Measurements from ENCODE around the gene NDFIP1. TPM values are rescaled to one million over a fixed set of nuclear protein-coding genes. Genes with fewer than 3 reads are reported as not detected.
"Not testable (repeated sequence)": the region's sequence is repeated elsewhere in the genome, so short reads cannot be mapped to it uniquely, and the experiment has no call there.

NDFIP1 gene
- total and polyA plus RNA-seq, 2 experiments from 2014 or later = 78.0 to 83.5 TPM

GRCh38 chr5:142086229-142086628, 22.4 kb upstream of the NDFIP1 start:
- no peaks in the 10 kb centered on the region for H3K27me3 ChIP-seq
- H3K9me3 ChIP-seq (ENCODE audit: low read depth) = no peaks in the 10 kb centered on the region
- H3K36me3 ChIP-seq = no peaks in the 10 kb centered on the region
- TF ChIP-seq CTCF (IDR thresholded peaks at IDR 0.05; ENCODE audit: low read depth, low read length) = no peak
- H3K27ac ChIP-seq = no peak overlapping the region
- peaks cover 22% of the 10 kb centered on the region for H3K4me1 ChIP-seq (ENCODE audit: low read depth)
- no peak overlapping the region for H3K4me3 ChIP-seq
- no peak for DNase-seq (ENCODE audit: low read depth in 1 of 2, low spot score in 1 of 2)

DNA sequence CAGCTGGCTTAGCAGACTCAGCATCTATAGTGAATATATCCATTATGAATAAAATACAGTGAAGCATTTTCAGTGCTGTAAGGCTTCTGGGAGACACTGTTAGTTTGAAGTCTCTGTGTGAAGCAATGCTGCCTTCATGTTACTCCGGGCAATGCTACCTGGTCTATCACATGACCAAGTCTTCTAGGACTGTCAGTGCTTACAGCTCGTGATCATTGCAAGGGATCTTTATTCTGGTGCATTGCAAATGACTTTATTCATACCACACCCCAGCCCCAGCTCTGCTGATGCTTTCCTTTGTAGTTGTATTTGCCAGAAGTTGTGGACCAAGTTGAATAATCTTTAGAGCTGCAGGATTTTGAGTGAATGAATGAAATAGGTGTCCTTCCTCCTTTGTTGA, 21.9 kb upstream of the NDFIP1 start:
- Histone ChIP-seq H3K4me1 (ENCODE audit: low read depth) (peaks cover 22% of the 10 kb centered on the region), H3K4me3 (no peak overlapping the region), H3K27ac (no peak overlapping the region), H3K27me3 (no peaks in the 10 kb centered on the region), H3K9me3 (ENCODE audit: low read depth) (no peaks in the 10 kb centered on the region), H3K36me3 (no peaks in the 10 kb centered on the region)
- no peak for TF ChIP-seq CTCF (IDR thresholded peaks at IDR 0.05; ENCODE audit: low read depth, low read length)
- DNase-seq (ENCODE audit: low read depth in 1 of 2, low spot score in 1 of 2) = no peak

- no peak for TF ChIP-seq CTCF (IDR thresholded peaks at IDR 0.05; ENCODE audit: low read depth, low read length)
- no peak overlapping the region for H3K4me3 ChIP-seq
- no peak for DNase-seq (ENCODE audit: low read depth in 1 of 2, low spot score in 1 of 2)
- no peaks in the 10 kb centered on the region for H3K9me3 ChIP-seq (ENCODE audit: low read depth)
- H3K36me3 ChIP-seq = no peaks in the 10 kb centered on the region
- H3K27ac ChIP-seq = peak overlapping the region; percentile 95
- H3K4me1 ChIP-seq (ENCODE audit: low read depth) = peaks cover 22% of the 10 kb centered on the region
- H3K27me3 ChIP-seq = no peaks in the 10 kb centered on the region
Observed at GRCh38 chr5:142087920-142088679, 20.5 kb upstream of the NDFIP1 start.

DNA sequence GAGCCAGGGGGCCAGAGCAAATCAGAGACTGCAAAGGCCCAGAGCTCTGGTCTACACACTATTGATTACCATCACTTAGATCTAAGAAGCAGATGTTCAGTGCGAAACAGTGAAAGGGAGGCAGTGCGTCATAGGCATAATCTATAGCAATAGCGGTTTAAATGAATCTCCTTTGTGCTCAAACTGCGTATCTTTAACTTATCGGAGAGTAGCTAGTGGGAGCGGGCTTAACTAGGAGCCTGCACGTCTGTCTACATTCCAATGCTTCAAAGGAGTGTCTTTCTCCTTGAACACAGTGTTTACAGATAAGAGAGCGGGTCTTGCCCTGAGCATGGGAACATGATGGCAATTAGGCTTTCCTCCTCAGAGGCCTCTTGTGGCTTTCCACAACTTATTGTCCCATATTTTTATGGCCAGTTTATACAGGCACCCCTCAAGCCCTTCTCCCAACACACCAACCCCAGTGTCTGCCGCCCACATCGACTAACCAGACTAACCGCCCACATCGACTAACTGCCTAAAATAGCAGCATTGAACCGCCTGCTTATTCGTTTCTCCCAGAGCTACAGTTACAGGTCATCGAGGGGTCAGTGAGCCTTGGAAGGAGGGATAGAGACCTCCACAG, 19.6 kb upstream of the NDFIP1 start:
- H3K9me3 ChIP-seq (ENCODE audit: low read depth); H3K36me3 ChIP-seq; H3K27me3 ChIP-seq: not testable (repeated sequence)
- DNase-seq (ENCODE audit: low read depth in 1 of 2, low spot score in 1 of 2) = peak in 1 of 2 donors; percentile 70
- H3K4me1 ChIP-seq (ENCODE audit: low read depth) = peaks cover 29% of the 10 kb centered on the region
- H3K27ac ChIP-seq = peak overlapping the region; percentile 95
- H3K4me3 ChIP-seq = peak overlapping the region; percentile 13

GRCh38 chr5:142091012-142091411, 17.6 kb upstream of the NDFIP1 start:
- peak in 1 of 2 donors; percentile 9 for DNase-seq (ENCODE audit: low read depth in 1 of 2, low spot score in 1 of 2)
- Histone ChIP-seq H3K4me3 (no peak overlapping the region), H3K27ac (no peak overlapping the region), H3K9me3 (ENCODE audit: low read depth) (no peaks in the 10 kb centered on the region), H3K4me1 (ENCODE audit: low read depth) (peaks cover 43% of the 10 kb centered on the region), H3K36me3 (no peaks in the 10 kb centered on the region), H3K27me3 (no peaks in the 10 kb centered on the region)
- no peak for TF ChIP-seq CTCF (IDR thresholded peaks at IDR 0.05; ENCODE audit: low read depth, low read length)

DNA sequence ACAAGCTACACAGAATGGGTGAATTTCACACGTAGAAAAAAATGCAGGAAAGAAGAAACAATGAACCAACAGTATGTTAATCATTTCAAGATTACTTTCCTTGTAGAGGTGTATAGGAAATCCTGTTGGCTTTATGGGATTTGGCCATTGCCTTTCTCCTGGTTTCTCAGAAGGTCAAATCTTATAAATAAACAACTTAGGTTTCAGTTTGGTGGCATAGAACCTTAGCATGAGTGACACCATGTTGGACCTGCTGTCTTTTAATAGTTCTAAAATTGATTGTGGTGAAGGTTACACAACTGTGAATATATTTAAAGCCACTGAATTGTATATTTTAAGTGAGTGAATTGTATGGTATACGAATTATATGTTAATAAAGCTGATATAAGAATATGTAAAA, 16.7 kb upstream of the NDFIP1 start:
- Histone ChIP-seq H3K27me3 (no peaks in the 10 kb centered on the region), H3K36me3 (no peaks in the 10 kb centered on the region), H3K4me3 (no peak overlapping the region), H3K27ac (no peak overlapping the region), H3K9me3 (ENCODE audit: low read depth) (no peaks in the 10 kb centered on the region), H3K4me1 (ENCODE audit: low read depth) (peaks cover 46% of the 10 kb centered on the region)
- no peak for TF ChIP-seq CTCF (IDR thresholded peaks at IDR 0.05; ENCODE audit: low read depth, low read length)
- no peak for DNase-seq (ENCODE audit: low read depth in 1 of 2, low spot score in 1 of 2)
